BLaER1 (cell line): ENCODE measurements around the gene EIF2S3B.

Experiments used
- H3K27ac ChIP-seq: shearing (Covaris generic); formaldehyde crosslinking; 2 replicates; pipeline ENCODE4 v1.8.1; 2022
- H3K27me3 ChIP-seq: shearing (Covaris generic); formaldehyde crosslinking; 2 replicates; pipeline ENCODE4 v1.8.1; 2022
- H3K36me3 ChIP-seq: shearing (Covaris generic); formaldehyde crosslinking; 2 replicates; pipeline ENCODE4 v1.8.1; 2022
- H3K4me1 ChIP-seq: shearing (Covaris generic); formaldehyde crosslinking; 2 replicates; pipeline ENCODE4 v1.8.1; 2022
- H3K4me2 ChIP-seq: shearing (Covaris generic); formaldehyde crosslinking; 2 replicates; pipeline ENCODE4 v1.8.1; 2022
- H3K4me3 ChIP-seq: shearing (Covaris generic); formaldehyde crosslinking; 2 replicates; pipeline ENCODE4 v1.8.1; 2022
- H3K9ac ChIP-seq: shearing (Covaris generic); formaldehyde crosslinking; 2 replicates; pipeline ENCODE4 v1.8.1; 2022
- H3K9me3 ChIP-seq: shearing (Covaris generic); formaldehyde crosslinking; 2 replicates; pipeline ENCODE4 v1.8.1; 2022
- H4K20me1 ChIP-seq: shearing (Covaris generic); formaldehyde crosslinking; 2 replicates; pipeline ENCODE4 v1.8.1; 2022
- Cebpa-rat ChIP-seq: shearing (Covaris generic); IDR thresholded peaks from 2 replicates; pipeline ENCODE4 v1.8.1; 2022

Gene EIF2S3B

GRCh38 chr12:10551375-10551774, 45.7 kb downstream of the EIF2S3B start:
- H3K4me2 ChIP-seq: no peak overlapping the region
- H3K4me3 ChIP-seq: no peak overlapping the region
- no peak overlapping the region for H3K27ac ChIP-seq
- peaks cover 6% of the 10 kb centered on the region for H3K9me3 ChIP-seq
- no peaks in the 10 kb centered on the region for H3K27me3 ChIP-seq
- no peaks in the 10 kb centered on the region for H4K20me1 ChIP-seq
- TF ChIP-seq Cebpa-rat: no peak
- H3K36me3 ChIP-seq: no peaks in the 10 kb centered on the region
- H3K9ac ChIP-seq: no peak overlapping the region
- 0 out of 2 replicates have a peak, but pooled peaks cover 3% of the 10 kb centered on the region for H3K4me1 ChIP-seq

GRCh38 chr12:10553148-10553547, 47.5 kb downstream of the EIF2S3B start:
- H3K9ac ChIP-seq: no peak overlapping the region
- H3K4me3 ChIP-seq: no peak overlapping the region
- H3K9me3 ChIP-seq: peaks cover 6% of the 10 kb centered on the region
- H4K20me1 ChIP-seq: no peaks in the 10 kb centered on the region
- no peaks in the 10 kb centered on the region for H3K27me3 ChIP-seq
- H3K27ac ChIP-seq: no peak overlapping the region
- TF ChIP-seq Cebpa-rat: no peak
- H3K36me3 ChIP-seq: no peaks in the 10 kb centered on the region
- H3K4me1 ChIP-seq: peaks cover 15% of the 10 kb centered on the region
- H3K4me2 ChIP-seq: no peak overlapping the region

GRCh38 chr12:10554228-10554755, 48.6 kb downstream of the EIF2S3B start:
- TF ChIP-seq Cebpa-rat: no peak
- Histone ChIP-seq H3K27me3 (no peaks in the 10 kb centered on the region), H3K9me3 (peaks cover 6% of the 10 kb centered on the region), H3K9ac (no peak overlapping the region), H3K36me3 (no peaks in the 10 kb centered on the region), H3K4me1 (peaks cover 26% of the 10 kb centered on the region), H3K27ac (no peak overlapping the region), H4K20me1 (no peaks in the 10 kb centered on the region), H3K4me3 (no peak overlapping the region), H3K4me2 (no peak overlapping the region)

- H3K9me3 ChIP-seq: peaks cover 6% of the 10 kb centered on the region
- H3K4me2 ChIP-seq: no peak overlapping the region
- H3K4me1 ChIP-seq: peaks cover 32% of the 10 kb centered on the region
- no peak for TF ChIP-seq Cebpa-rat
- H3K4me3 ChIP-seq: no peak overlapping the region
- H4K20me1 ChIP-seq: no peaks in the 10 kb centered on the region
- no peak overlapping the region for H3K27ac ChIP-seq
- H3K9ac ChIP-seq: no peak overlapping the region
- no peaks in the 10 kb centered on the region for H3K36me3 ChIP-seq
- no peaks in the 10 kb centered on the region for H3K27me3 ChIP-seq
These were observed 49.2 kb downstream of the EIF2S3B start for GRCh38 chr12:10554756-10555481.

- TF ChIP-seq Cebpa-rat: no peak
- Histone ChIP-seq H3K9me3 (no peaks in the 10 kb centered on the region; the same call in 1 of the 2 replicates), H3K36me3 (no peaks in the 10 kb centered on the region), H4K20me1 (no peaks in the 10 kb centered on the region), H3K4me1 (peaks cover 38% of the 10 kb centered on the region), H3K27me3 (no peaks in the 10 kb centered on the region), H3K4me2 (peak overlapping the region; percentile 60), H3K9ac (no peak overlapping the region), H3K4me3 (no peak overlapping the region), H3K27ac (no peak overlapping the region)
These were observed 51.6 kb downstream of the EIF2S3B start for GRCh38 chr12:10557329-10557728.

GRCh38 chr12:10557766-10558165, 52.1 kb downstream of the EIF2S3B start:
- H3K36me3 ChIP-seq: no peaks in the 10 kb centered on the region
- peak overlapping the region; percentile 60 for H3K4me2 ChIP-seq
- H3K27me3 ChIP-seq: no peaks in the 10 kb centered on the region
- H4K20me1 ChIP-seq: no peaks in the 10 kb centered on the region
- H3K4me3 ChIP-seq: no peak overlapping the region
- no peaks in the 10 kb centered on the region; the same call in 1 of the 2 replicates for H3K9me3 ChIP-seq
- peaks cover 38% of the 10 kb centered on the region for H3K4me1 ChIP-seq
- no peak for TF ChIP-seq Cebpa-rat
- no peak overlapping the region for H3K27ac ChIP-seq
- no peak overlapping the region for H3K9ac ChIP-seq
